ENCODE measurements around the gene NCKAP5.

- no peak for TF ChIP-seq CTCF (IDR thresholded peaks at IDR 0.05; ENCODE audit: control extremely low read depth in 1 of 3, insufficient read depth in 1 of 3, low read depth in 1 of 3, low read length in 3 of 3)
- no peak for TF ChIP-seq SRF (IDR thresholded peaks at IDR 0.05; ENCODE audit: low read depth, low read length)
Observed at GRCh38 chr2:133198678-133199077, 369.6 kb downstream of the NCKAP5 start.
